ENCODE data around the gene NMRAL1. TPM values are rescaled to one million over a fixed set of nuclear protein-coding genes. Genes with fewer than 3 reads are reported as not detected.

NMRAL1 gene
- total RNA-seq, 1 donor from 2014 or later, result 48.4 TPM

DNA sequence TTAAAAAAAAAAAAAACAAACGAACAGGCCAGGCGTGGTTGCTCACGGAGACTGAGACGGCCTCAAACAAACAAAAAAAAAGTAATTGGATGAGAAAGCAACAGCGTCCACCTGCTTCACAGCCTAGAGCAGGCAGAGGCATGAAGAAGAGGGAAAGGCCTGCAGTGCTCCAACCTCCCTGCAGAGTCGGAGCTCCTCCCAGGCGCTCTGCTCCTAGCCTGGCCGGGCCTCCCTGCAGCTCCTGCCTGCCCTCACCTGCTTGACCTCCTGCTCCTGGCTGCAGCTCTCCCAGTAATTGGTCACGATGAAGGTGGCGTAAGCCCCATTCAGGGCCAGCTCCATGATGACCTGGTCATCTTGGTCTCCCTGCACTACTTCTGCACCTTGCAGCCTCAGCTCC, 5.5 kb downstream of the NMRAL1 start:
- no peak for DNase-seq (ENCODE audit: extremely low read depth, low read depth, low spot score)

DNA sequence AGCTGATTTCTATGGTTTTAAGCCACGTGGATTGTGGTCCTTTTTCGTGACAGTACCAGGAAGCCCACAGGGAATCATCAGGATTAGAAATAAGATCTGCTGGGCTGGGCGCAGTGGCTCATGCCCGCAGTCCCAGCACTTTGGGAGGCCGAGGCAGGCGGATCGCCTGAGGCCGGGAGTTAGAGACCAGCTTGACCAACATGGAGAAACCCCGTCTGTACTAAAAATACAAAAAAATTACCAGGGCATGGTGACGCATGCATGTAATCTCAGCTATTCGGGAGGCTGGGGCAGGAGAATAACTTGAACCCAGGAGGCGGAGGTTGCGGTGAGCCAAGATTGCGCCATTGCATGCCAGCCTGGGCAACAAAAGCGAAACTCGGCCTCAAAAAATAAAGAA, 6.5 kb downstream of the NMRAL1 start:
- no peak for DNase-seq (ENCODE audit: extremely low read depth, low read depth, low spot score)

- no peak for DNase-seq (ENCODE audit: extremely low read depth, low read depth, low spot score)
Observed at GRCh38 chr16:4465977-4466779, 8.2 kb downstream of the NMRAL1 start.

GRCh38 chr16:4463522-4464163, 10.8 kb downstream of the NMRAL1 start:
- no peak for DNase-seq (ENCODE audit: extremely low read depth, low read depth, low spot score)

GRCh38 chr16:4461250-4462085, 13.0 kb downstream of the NMRAL1 start:
- no peak for DNase-seq (ENCODE audit: extremely low read depth, low read depth, low spot score)

DNA sequence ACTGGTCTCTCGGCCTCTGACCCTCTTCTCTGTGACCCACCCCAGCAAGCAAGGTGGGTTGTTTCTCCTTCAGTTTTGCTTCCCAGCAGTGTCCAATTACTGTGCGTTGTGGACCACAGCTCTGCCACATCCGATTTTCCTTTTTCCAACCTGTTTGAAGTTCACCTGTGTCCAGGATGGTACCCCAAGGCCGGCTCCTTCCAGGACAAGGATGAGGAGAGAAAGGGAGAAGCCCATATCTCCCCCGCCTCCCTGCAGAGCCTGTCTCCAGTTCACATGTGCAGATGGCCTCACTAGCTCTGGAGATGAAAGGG, 13.5 kb downstream of the NMRAL1 start:
- no peak for DNase-seq (ENCODE audit: extremely low read depth, low read depth, low spot score)

- no peak for DNase-seq (ENCODE audit: extremely low read depth, low read depth, low spot score)
Observed at GRCh38 chr16:4455951-4456350, 18.5 kb downstream of the NMRAL1 start.

GRCh38 chr16:4455081-4455480, 19.3 kb downstream of the NMRAL1 start:
- DNase-seq (ENCODE audit: extremely low read depth, low read depth, low spot score), result no peak

DNA sequence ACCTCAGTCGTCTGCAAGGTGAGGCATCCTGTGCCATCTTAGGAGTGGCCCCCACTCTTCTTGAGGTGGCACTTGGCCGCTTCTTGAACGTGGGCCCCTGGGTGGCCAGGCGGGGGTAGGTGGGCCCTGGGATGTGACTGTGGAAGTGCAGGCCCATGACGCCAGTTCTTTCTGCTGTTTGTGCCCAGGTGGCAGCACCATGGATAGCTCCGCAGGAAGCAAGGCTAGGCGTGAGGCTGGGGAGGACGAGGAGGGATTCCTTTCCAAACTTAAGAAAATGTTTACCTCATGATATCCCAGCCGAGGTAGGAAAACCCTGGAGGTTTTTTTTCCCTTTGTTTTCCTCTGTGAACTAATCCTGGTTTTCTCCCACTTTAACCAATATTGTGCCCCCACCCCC, 19.8 kb downstream of the NMRAL1 start:
- no peak for DNase-seq (ENCODE audit: extremely low read depth, low read depth, low spot score)

- DNase-seq (ENCODE audit: extremely low read depth, low read depth, low spot score), result no peak
Observed at GRCh38 chr16:4452674-4453073, 21.8 kb downstream of the NMRAL1 start.

DNA sequence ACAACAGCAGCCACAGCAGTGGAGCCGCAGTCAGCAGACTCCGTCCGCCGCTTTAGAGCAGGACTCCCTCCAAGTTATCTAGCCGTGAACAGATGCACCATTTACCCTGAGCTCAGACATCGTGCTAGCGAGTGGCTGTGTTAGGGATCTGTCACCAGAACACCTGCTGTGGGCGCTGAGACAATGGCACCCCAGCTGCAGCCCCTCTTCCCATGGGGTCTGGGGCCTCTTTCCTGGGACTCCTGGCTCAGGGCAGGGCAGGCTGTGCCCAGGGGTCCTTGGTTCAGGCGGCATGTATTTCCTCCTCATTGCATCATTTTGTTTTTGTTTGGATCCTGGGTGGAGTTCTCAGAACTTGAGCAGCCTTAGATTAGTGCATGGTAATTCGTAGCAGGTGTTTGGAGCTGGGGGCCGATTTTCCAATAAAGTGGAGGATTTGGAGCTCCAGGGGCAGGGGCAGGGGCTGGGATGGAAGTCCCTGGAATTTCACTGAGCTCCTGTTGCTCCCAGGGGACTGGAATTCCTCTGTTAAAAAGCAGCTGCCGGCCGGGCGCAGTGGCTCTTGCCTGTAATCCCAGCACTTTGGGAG, 23.4 kb downstream of the NMRAL1 start:
- DNase-seq (ENCODE audit: extremely low read depth, low read depth, low spot score), result no peak

GRCh38 chr16:4450430-4450829, 24.0 kb downstream of the NMRAL1 start:
- no peak for DNase-seq (ENCODE audit: extremely low read depth, low read depth, low spot score)

DNA sequence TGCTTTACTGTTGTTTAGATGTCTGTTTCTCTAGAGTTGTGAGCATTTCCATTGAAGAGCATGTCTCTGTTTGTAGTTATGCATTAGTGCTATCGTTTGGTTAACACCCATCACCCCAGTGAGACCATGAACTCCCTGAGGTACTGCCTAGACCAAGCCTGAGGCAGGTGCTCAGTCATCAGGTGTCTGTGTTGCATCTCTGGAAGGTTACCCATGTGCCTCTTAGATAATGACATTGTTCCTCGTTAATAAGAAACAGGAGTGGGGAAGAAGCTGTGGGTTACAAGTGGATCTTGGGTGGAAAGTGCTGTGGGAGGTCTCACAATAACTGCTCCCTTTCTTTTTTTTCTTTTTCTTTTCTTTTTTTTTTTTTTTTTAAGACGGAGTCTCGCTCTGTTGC, 30.4 kb downstream of the NMRAL1 start:
- no peak for DNase-seq (ENCODE audit: extremely low read depth, low read depth, low spot score)

GRCh38 chr16:4443271-4443670, 31.2 kb downstream of the NMRAL1 start:
- no peak for DNase-seq (ENCODE audit: extremely low read depth, low read depth, low spot score)

DNA sequence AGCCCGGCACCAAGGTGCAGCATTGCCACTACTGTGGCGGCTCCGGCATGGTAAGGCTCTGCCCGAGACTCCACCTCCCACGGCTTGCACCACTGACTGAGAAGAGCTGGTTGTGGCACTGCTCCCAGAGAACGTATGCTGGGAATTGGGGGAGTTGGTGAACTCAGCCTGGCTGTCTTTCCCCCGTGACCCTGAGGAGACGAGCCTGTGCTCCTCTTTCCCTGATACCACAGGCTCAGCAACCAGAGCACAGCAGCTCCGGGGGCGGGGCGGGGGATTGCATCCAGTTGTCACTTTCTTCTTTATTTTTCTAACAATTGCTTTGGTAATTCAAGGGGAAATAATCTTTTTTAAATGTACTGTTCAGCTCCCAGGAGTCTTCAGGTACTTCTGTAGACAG, 32.1 kb downstream of the NMRAL1 start:
- no peak for DNase-seq (ENCODE audit: extremely low read depth, low read depth, low spot score)

DNA sequence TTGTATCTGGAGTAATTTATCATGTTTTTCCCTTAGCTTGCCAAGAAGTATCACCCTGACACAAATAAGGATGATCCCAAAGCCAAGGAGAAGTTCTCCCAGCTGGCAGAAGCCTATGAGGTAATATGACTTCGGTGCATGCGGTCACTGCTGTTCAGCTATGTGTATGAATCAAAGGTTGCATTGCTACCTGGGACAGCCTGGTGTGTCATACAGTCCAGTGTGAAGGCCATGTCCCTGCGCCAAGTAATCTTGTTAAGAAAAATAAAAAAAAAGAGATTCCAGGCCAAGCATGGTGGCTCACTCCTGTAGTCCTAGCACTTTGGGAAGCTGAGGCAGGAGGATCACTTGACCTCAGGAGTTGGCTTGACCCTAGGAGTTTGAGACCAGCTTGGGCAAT, 37.1 kb downstream of the NMRAL1 start:
- no peak for DNase-seq (ENCODE audit: extremely low read depth, low read depth, low spot score)

DNA sequence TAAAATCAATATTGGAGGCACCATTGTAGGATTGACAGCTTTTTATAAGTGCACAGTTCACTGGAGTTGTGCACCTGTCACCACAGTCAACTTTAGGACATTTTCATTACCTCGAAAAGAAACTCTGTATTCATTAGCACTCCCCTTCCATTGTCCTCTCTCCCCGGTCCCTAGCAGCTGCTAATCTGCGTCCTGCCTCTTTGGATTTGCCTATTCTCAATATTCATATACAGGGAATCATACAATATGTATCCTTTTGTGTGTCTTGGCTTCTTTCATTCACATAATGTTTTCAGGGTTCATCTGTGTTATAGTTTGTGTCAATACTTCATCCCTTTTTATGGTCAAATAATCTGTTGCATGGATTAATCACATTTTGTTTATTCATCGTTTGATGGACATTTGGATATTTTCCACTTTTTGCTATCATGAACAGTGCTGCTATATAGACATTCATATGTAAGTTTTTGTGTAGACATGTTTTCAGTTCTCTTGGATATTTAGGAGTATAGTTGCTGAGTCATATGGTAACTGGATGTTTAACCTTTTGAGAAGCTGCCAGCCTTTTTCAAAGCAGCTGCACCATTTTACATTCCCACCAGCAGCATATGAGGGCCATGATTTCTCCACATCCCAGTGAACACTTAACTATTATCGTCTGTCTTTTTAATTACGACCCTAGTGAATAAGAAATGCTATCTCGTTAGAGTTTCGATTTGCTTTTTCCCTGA, 38.9 kb downstream of the NMRAL1 start:
- DNase-seq (ENCODE audit: extremely low read depth, low read depth, low spot score), result no peak

DNA sequence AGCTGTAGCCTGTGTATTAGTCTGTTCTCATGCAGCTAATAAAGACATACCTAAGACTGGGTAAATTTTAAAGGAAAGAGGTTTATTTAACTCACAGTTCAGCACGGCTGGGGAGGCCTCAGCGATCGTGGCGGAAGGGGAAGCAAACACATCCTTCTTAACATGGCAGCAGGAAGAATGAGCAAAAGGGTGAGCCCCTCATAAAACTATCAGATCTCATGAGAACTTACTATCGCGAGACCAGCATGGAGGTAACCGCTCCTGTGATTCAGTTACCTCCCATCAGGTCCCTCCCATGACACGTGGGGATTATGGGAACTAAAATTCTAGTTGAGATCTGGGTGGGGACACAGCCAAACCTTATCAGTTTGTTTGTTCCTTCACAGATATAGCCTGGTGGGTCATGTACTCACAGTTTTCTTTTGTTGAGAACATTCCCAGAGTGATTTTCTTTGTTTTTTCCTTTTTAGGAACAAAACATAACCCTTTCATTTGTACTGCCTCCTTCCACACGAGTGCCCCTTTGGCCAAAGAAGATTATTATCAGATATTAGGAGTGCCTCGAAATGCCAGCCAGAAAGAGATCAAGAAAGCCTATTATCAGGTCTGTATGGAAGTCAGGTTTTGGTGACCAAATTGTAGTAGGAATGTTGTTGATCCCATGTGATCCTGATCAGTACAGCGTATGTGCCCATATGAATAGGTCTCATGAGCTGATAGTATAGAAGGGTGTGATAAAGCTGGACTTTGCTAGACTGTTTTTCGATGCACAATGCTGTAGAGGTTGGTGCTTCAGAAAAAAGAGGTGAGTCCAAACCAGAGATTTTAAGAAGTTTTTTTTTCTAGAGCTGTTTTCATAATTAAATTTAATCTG, 40.3 kb downstream of the NMRAL1 start:
- no peak for DNase-seq (ENCODE audit: extremely low read depth, low read depth, low spot score)

GRCh38 chr16:4433228-4433627, 41.2 kb downstream of the NMRAL1 start:
- DNase-seq (ENCODE audit: extremely low read depth, low read depth, low spot score), result no peak

DNA sequence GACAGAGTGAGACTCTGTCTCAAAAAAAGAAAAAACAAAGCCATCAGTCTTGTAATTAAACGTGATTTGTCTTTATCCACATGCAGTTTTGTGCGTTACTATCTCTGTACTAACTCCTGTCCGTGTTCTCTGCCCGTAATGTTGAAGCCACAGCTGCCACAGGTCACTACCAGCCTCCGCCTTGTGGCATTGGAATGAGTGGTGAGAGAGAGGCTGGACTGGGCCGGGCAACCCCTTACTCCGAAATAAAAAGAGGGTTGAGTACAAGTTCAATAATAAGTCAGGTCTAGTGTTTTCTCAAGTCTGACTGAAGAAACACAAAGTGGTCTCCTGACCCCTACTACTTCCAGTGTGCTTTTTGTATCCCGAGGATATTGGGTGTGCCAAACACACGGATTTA, 43.4 kb downstream of the NMRAL1 start:
- no peak for DNase-seq (ENCODE audit: extremely low read depth, low read depth, low spot score)
